ENCODE measurements around the gene HOXC6. TPM values are rescaled to one million over a fixed set of nuclear protein-coding genes. Genes with fewer than 3 reads are reported as not detected.

Gene HOXC6
- total RNA-seq, 1 donor: 1.7 TPM

GRCh38 chr12:54047160-54047963, 19.1 kb downstream of the HOXC6 start:
- no peak overlapping the region for H3K4me3 ChIP-seq (ENCODE audit: low read depth, low read length)
- no peak for DNase-seq (ENCODE audit: low read depth)
- TF ChIP-seq CTCF (IDR thresholded peaks at IDR 0.05; ENCODE audit: insufficient read depth, low read depth, low read length): no peak

DNA sequence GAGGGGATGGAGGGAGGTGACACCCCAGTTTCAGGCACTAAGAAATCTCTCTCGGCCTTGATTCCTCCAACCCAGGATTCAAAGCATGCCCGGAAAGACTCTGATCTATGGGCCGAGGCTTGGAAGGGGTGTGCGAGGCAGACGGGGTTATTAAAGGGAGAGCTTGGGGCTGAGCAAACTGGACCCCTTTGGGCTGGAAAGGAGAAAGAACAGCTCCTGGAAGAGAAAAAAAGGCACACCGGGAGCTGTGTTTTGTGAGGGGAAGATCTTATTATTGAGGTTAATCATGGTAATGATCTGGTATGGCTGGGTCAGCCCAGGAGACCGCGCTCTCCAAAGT, 19.7 kb downstream of the HOXC6 start:
- no peak for DNase-seq (ENCODE audit: low read depth)
- H3K4me3 ChIP-seq (ENCODE audit: low read depth, low read length): no peak overlapping the region
- no peak for TF ChIP-seq CTCF (IDR thresholded peaks at IDR 0.05; ENCODE audit: insufficient read depth, low read depth, low read length)

DNA sequence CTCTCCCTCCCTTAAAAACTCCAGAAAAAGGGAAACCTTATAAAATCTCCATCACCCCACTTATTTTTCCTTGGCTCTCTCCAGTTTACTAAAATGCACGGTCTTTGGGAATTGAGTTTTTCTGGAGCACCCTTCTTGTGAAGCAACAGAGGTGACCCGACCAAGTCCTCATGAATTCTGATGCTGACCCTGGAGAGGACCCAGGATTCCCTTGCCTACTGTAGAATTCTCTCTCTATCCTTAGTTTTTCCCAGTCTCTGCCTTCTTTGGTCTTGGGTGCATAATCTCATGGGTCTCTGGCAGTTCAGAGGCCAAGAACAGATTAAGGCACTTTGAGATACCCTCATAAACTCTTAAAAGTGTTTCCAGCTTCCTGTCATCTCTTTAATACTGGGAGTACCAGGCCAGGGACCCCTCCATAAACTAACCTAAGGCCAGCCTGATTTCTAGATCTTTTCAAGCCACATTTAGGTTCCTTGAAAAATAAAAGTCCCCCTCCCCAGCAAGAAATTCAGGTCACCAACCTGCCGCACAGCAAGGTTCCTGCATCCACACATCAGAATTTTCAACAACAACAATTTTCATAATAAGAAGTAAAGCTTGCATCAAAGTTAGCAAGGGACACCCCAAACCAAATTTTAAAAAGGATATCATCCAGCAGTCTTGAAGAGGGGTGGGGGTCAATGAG, 20.3 kb downstream of the HOXC6 start:
- no peak overlapping the region for H3K4me3 ChIP-seq (ENCODE audit: low read depth, low read length)
- DNase-seq (ENCODE audit: low read depth): no peak
- TF ChIP-seq CTCF (IDR thresholded peaks at IDR 0.05; ENCODE audit: insufficient read depth, low read depth, low read length): no peak

- TF ChIP-seq CTCF (IDR thresholded peaks at IDR 0.05; ENCODE audit: insufficient read depth, low read depth, low read length): no peak
- H3K4me3 ChIP-seq (ENCODE audit: low read depth, low read length): no peak overlapping the region
- DNase-seq (ENCODE audit: low read depth): no peak
Observed at GRCh38 chr12:54049108-54049507, 20.9 kb downstream of the HOXC6 start.

DNA sequence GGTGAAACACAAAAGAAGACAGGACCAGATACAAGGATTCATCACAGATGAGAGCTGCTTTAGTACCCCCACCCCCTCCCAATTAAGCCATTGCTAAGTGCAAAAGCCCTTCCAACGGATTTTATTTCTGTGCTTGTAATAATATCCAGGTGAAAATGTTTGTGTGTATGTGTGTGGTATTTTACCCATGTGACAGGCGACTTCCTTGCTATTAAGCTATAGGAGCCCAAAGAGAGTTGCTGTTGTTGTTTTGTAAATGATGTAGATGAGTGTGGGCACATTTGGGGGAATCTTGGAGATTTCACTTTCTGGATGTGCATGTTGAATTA, 22.2 kb downstream of the HOXC6 start:
- no peak for TF ChIP-seq CTCF (IDR thresholded peaks at IDR 0.05; ENCODE audit: insufficient read depth, low read depth, low read length)
- no peak for DNase-seq (ENCODE audit: low read depth)
- H3K4me3 ChIP-seq (ENCODE audit: low read depth, low read length): no peak overlapping the region

GRCh38 chr12:54051026-54051842, 23.0 kb downstream of the HOXC6 start:
- no peak overlapping the region for H3K4me3 ChIP-seq (ENCODE audit: low read depth, low read length)
- TF ChIP-seq CTCF (IDR thresholded peaks at IDR 0.05; ENCODE audit: insufficient read depth, low read depth, low read length): no peak

More at GRCh38 chr12:54051026-54051842, 23.0 kb downstream of the HOXC6 start:
- DNase-seq (ENCODE audit: low read depth): no peak

Data from fibroblast of villous mesenchyme (primary cell).